KMS-11 (cell line): ENCODE results near the gene PER1.

Experiments used
- H2AFZ ChIP-seq: fragments of 200-600 bp; sonication (generic); 2 replicates; pipeline ENCODE4 v1.6.1; 2016; ENCODE audit warnings: antibody characterized with exemption, mixed run types, low read depth
- H3K27ac ChIP-seq: fragments of 200-600 bp; sonication (generic); 2 replicates; pipeline ENCODE4 v1.6.1; 2016; ENCODE audit warnings: mild to moderate bottlenecking, mixed run types
- H3K27me3 ChIP-seq: fragments of 200-600 bp; sonication (generic); 2 replicates; pipeline ENCODE4 v1.6.1; 2017; ENCODE audit warnings: mild to moderate bottlenecking, low read depth, mixed run types, moderate library complexity; ENCODE audit not compliant: insufficient read depth
- H3K36me3 ChIP-seq: fragments of 200-600 bp; sonication (generic); 2 replicates; pipeline ENCODE4 v1.6.1; 2017; ENCODE audit warnings: mild to moderate bottlenecking, mixed run types; ENCODE audit not compliant: insufficient read depth
- H3K4me1 ChIP-seq: fragments of 200-600 bp; sonication (generic); 2 replicates; pipeline ENCODE4 v1.6.1; 2016; ENCODE audit warnings: mild to moderate bottlenecking, low read depth, mixed run types; ENCODE audit not compliant: poor library complexity, severe bottlenecking
- H3K4me2 ChIP-seq: fragments of 200-600 bp; sonication (generic); 2 replicates; pipeline ENCODE4 v1.7.0; 2016; ENCODE audit warnings: mild to moderate bottlenecking, mixed run types
- H3K4me3 ChIP-seq: fragments of 200-600 bp; sonication (generic); IDR thresholded peaks from 2 replicates; pipeline ENCODE4 v1.6.1; 2017; ENCODE audit warnings: low read depth, low read length, mixed read lengths; ENCODE audit not compliant: insufficient read depth
- H3K79me2 ChIP-seq: fragments of 200-600 bp; sonication (generic); 2 replicates; pipeline ENCODE4 v1.6.1; 2016; ENCODE audit warnings: low read depth, mixed run types; ENCODE audit not compliant: insufficient read depth
- H3K9ac ChIP-seq: fragments of 200-600 bp; sonication (generic); 2 replicates; pipeline ENCODE4 v1.6.1; 2016; ENCODE audit warnings: mild to moderate bottlenecking, mixed run types
- H4K20me1 ChIP-seq: fragments of 200-600 bp; sonication (generic); 2 replicates; pipeline ENCODE4 v1.6.1; 2016; ENCODE audit warnings: mild to moderate bottlenecking, mixed run types; ENCODE audit not compliant: insufficient read depth
- TF ChIP-seq, protein P1 (sequence below): fragments of 200-600 bp; sonication (generic); conservative IDR thresholded peaks from 2 replicates; pipeline ENCODE4 v1.6.1; 2017; ENCODE audit warnings: low read depth, mild to moderate bottlenecking, antibody characterized with exemption, low read length, moderate library complexity, mixed read lengths

The PER1 gene

DNA sequence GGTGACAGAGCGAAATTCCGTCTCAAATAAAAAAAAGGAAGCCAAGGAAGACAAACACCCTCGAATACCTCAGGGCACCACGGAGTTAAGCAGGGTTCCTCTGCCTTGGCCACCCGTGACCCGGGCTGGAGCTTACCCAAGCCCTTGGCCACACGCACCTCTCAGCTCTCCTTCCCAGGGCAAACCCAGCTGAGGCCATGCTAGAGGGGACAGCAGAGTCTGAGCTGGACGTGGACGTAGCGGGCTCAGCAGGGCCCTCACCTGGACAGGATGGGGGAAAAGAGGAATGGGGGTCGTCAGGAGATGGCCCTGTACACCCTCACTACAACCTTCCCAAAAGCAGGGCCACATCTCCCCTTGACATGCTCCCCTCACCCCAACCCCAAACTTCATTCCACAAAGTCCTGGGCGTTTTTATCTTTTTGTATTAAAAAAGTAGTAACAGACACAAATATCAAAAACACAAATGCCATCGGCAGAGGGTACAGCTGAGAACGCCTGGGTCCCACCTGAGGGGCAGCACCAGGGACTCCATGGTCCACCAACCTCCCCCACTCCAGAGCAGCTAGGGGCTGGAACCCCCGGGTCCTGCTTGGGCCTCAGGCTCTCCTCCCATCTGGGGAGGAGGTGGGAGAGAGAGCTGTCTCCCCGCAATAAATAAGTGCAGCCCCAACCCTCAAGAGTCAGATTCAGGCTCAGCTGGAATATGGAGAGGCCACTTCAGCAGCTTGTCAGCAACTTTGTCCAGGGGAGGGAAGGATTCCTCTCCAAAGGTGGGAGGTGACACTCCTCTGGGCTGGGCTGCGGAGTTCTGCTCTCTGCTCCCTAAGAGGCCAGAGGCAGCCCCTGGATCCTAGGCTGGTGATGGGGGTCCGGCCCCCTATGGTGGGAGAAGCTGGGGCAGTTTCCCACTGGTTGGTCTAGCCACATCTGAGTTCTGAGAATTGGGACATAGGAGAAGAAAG is 11.9 kb downstream of the PER1 start:
- no peak overlapping the region for H3K4me2 ChIP-seq
- H3K9ac ChIP-seq = no peak overlapping the region
- TF ChIP-seq, protein P1, sequence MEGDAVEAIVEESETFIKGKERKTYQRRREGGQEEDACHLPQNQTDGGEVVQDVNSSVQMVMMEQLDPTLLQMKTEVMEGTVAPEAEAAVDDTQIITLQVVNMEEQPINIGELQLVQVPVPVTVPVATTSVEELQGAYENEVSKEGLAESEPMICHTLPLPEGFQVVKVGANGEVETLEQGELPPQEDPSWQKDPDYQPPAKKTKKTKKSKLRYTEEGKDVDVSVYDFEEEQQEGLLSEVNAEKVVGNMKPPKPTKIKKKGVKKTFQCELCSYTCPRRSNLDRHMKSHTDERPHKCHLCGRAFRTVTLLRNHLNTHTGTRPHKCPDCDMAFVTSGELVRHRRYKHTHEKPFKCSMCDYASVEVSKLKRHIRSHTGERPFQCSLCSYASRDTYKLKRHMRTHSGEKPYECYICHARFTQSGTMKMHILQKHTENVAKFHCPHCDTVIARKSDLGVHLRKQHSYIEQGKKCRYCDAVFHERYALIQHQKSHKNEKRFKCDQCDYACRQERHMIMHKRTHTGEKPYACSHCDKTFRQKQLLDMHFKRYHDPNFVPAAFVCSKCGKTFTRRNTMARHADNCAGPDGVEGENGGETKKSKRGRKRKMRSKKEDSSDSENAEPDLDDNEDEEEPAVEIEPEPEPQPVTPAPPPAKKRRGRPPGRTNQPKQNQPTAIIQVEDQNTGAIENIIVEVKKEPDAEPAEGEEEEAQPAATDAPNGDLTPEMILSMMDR = no peak
- no peaks in the 10 kb centered on the region for H4K20me1 ChIP-seq
- no peak overlapping the region for H3K4me3 ChIP-seq
- H2AFZ ChIP-seq = no peak overlapping the region
- no peaks in the 10 kb centered on the region for H3K79me2 ChIP-seq
- H3K36me3 ChIP-seq = no peaks in the 10 kb centered on the region
- no peaks in the 10 kb centered on the region for H3K4me1 ChIP-seq
- no peaks in the 10 kb centered on the region for H3K27me3 ChIP-seq
- H3K27ac ChIP-seq = no peak overlapping the region

DNA sequence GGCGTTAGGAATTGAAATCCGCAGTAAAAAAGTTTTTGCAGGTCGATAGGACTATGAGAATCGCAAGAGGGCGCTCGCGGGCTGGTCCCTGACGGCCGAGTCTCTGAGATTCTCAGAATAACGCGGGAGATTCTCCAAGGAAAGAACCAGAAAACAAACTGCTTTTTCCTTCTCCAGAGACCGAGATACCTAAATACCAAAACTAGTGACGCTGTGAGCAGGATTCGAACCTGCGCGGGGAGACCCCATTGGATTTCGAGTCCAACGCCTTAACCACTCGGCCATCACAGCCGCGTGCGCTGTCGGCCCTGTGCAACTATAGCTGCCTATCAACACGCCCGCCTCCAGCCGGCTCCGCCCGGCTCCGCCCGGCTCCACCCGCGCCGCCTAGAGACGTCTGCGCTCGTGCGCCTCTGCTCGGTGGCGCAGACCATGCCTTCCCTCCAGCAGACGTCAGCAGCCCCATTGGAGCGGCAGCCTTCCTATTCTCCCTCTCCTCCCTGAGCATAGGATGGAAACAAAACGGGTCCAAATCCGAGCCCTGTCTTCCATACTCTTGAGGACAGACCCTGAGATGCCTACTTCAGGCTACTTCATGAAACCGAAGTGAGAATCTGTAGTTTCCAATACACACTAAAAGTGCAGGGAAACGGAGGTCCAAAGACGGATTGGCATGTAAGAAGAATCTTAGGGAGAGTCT is 13.4 kb downstream of the PER1 start:
- Histone ChIP-seq H3K4me1 (no peaks in the 10 kb centered on the region), H2AFZ (peak overlapping the region; percentile 49; the same call in 1 of the 2 replicates), H3K36me3 (no peaks in the 10 kb centered on the region), H3K4me2 (no peak overlapping the region), H3K79me2 (no peaks in the 10 kb centered on the region), H3K27me3 (no peaks in the 10 kb centered on the region), H3K4me3 (no peak overlapping the region), H3K9ac (peak overlapping the region; percentile 51; the same call in 1 of the 2 replicates), H3K27ac (peak overlapping the region; percentile 82), H4K20me1 (no peaks in the 10 kb centered on the region)
- TF ChIP-seq, protein P1 = peak; percentile 37; the same call in 1 of the 2 replicates

DNA sequence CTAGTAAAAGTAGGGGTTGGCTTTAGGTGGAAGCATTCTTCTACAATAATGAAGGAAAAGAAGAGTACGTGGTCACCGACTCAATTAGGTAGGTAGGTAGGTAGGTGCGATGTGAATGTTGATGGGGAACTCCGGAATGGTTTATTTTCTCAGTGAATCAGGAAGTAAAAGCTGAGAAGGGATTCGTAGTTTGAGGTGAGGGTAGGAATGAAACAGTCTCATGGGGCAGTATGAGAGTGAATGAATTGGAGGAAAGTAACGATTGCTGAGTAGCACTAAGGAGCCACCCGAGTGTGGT is 13.9 kb downstream of the PER1 start:
- Histone ChIP-seq H3K36me3 (no peaks in the 10 kb centered on the region), H3K4me2 (peak overlapping the region; percentile 25; the same call in 1 of the 2 replicates), H3K27ac (no peak overlapping the region), H4K20me1 (no peaks in the 10 kb centered on the region), H3K27me3 (no peaks in the 10 kb centered on the region), H2AFZ (peak overlapping the region; percentile 49; the same call in 1 of the 2 replicates), H3K4me3 (no peak overlapping the region), H3K4me1 (no peaks in the 10 kb centered on the region), H3K79me2 (no peaks in the 10 kb centered on the region), H3K9ac (no peak overlapping the region)
- TF ChIP-seq, protein P1 = no peak

DNA sequence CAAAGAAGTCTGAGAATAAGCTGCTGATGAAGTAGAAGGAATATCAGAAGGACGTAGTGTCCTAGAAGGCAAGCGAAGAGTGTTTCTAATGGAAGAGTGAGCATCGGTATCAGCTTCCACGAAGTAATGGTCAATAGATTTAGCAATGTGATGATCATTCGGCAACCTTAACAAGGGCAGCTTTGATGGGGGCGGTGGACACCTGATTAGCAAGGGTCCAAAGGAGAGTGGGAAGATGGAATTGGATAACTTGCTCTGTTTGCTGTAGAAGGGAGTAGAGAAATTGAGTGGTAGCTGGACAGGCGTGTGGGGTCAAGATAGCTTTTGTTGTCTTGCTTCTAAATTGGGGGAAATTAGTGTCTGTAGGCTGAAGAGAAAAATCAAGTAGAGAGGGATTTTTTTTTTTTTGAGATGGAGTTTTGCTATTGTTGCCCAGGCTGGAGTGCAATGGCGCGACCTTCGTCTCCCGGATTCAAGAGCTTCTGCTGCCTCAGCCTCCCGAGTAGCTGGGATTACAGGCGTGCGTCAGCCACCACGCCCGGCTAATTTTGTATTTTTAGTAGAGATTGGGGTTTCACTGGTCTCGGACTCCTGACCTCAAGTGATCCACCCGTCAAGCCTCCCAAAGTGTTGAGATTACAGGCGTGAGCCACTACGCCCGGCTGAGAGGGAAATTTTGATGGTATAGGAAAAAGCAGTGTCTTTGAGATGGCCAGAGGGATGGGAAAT is 14.4 kb downstream of the PER1 start:
- Histone ChIP-seq H3K27me3 (no peaks in the 10 kb centered on the region), H3K36me3 (no peaks in the 10 kb centered on the region), H4K20me1 (no peaks in the 10 kb centered on the region), H2AFZ (peak overlapping the region; percentile 49; the same call in 1 of the 2 replicates), H3K27ac (no peak overlapping the region), H3K4me2 (peak overlapping the region; percentile 25; the same call in 1 of the 2 replicates), H3K79me2 (no peaks in the 10 kb centered on the region), H3K9ac (no peak overlapping the region; the same call in 1 of the 2 replicates), H3K4me1 (no peaks in the 10 kb centered on the region), H3K4me3 (no peak overlapping the region)
- TF ChIP-seq, protein P1 = no peak
